HL-60 (cell line): ENCODE data around the gene EML2.

Experiments used
- DNase-seq, 2 experiments: peaks; one replicate each; pipeline ENCODE4 v3.0.0-alpha.2; 2010 to 2020; ENCODE audit warnings: low read depth in 1 of 2, low spot score in 1 of 2
- H3K27ac ChIP-seq: fragments of 250-450 bp; sonication (Bioruptor Pico); replicated peaks from 2 replicates; pipeline ENCODE4 v1.5.1; 2020; ENCODE audit warnings: mild to moderate bottlenecking, moderate library complexity
- H3K27me3 ChIP-seq: fragments of 250-450 bp; sonication (Bioruptor Pico); 2 replicates; pipeline ENCODE4 v1.5.1; 2021; ENCODE audit warnings: mild to moderate bottlenecking, moderate library complexity; ENCODE audit not compliant: insufficient read depth, poor library complexity, severe bottlenecking
- H3K4me3 ChIP-seq: replicated peaks from 2 replicates; pipeline ENCODE4 v1.5.1; 2011; ENCODE audit warnings: mild to moderate bottlenecking, control low read depth, low read length; ENCODE audit not compliant: insufficient read depth
- GABPA ChIP-seq: IDR thresholded peaks from 2 replicates; pipeline ENCODE4 v1.6.1; 2012; ENCODE audit warnings: low read depth
- POLR2AphosphoS5 ChIP-seq: IDR thresholded peaks from 2 replicates; pipeline ENCODE4 v1.6.1; 2012; ENCODE audit warnings: low read depth
- SPI1 ChIP-seq: IDR thresholded peaks from 2 replicates; pipeline ENCODE4 v1.6.1; 2012; ENCODE audit warnings: low read depth, mild to moderate bottlenecking, borderline replicate concordance
- TF ChIP-seq, protein P1 (sequence below): IDR thresholded peaks from 2 replicates; pipeline ENCODE4 v1.6.1; 2012; ENCODE audit warnings: low read depth; ENCODE audit not compliant: insufficient replicate concordance
- TF ChIP-seq, protein P2 (sequence below): IDR thresholded peaks from one replicate; pipeline ENCODE4 v1.5.1; 2011; ENCODE audit warnings: low read length, control low read depth, inconsistent platforms; ENCODE audit not compliant: insufficient read depth

EML2 gene

DNA sequence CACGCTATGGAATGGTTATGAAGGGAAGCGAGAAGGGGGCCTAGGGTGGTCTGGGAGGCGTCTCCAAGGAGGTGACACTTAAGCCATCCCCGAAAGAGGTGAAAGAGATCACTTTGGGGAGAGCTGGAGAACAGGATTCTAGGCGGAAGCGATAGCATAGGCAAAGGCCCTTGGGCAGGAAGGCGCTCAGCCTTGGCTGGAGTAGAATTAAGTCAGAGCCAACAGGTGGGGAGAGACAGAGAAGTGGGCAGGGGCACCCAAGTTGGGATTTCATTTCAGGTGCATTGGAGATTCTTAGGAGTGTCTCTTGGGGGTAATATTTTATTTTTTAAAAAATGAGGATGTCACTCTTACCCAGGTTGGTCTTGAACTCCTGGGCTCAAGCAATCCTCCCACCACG lies 42.9 kb upstream of the EML2 start:
- no peak for DNase-seq
- H3K27ac ChIP-seq: no peak overlapping the region
- H3K27me3 ChIP-seq: no peaks in the 10 kb centered on the region
- TF ChIP-seq SPI1 (no peak), GABPA (no peak), POLR2AphosphoS5 (no peak)
- TF ChIP-seq, protein P1, sequence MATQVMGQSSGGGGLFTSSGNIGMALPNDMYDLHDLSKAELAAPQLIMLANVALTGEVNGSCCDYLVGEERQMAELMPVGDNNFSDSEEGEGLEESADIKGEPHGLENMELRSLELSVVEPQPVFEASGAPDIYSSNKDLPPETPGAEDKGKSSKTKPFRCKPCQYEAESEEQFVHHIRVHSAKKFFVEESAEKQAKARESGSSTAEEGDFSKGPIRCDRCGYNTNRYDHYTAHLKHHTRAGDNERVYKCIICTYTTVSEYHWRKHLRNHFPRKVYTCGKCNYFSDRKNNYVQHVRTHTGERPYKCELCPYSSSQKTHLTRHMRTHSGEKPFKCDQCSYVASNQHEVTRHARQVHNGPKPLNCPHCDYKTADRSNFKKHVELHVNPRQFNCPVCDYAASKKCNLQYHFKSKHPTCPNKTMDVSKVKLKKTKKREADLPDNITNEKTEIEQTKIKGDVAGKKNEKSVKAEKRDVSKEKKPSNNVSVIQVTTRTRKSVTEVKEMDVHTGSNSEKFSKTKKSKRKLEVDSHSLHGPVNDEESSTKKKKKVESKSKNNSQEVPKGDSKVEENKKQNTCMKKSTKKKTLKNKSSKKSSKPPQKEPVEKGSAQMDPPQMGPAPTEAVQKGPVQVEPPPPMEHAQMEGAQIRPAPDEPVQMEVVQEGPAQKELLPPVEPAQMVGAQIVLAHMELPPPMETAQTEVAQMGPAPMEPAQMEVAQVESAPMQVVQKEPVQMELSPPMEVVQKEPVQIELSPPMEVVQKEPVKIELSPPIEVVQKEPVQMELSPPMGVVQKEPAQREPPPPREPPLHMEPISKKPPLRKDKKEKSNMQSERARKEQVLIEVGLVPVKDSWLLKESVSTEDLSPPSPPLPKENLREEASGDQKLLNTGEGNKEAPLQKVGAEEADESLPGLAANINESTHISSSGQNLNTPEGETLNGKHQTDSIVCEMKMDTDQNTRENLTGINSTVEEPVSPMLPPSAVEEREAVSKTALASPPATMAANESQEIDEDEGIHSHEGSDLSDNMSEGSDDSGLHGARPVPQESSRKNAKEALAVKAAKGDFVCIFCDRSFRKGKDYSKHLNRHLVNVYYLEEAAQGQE: no peak
- TF ChIP-seq, protein P2, sequence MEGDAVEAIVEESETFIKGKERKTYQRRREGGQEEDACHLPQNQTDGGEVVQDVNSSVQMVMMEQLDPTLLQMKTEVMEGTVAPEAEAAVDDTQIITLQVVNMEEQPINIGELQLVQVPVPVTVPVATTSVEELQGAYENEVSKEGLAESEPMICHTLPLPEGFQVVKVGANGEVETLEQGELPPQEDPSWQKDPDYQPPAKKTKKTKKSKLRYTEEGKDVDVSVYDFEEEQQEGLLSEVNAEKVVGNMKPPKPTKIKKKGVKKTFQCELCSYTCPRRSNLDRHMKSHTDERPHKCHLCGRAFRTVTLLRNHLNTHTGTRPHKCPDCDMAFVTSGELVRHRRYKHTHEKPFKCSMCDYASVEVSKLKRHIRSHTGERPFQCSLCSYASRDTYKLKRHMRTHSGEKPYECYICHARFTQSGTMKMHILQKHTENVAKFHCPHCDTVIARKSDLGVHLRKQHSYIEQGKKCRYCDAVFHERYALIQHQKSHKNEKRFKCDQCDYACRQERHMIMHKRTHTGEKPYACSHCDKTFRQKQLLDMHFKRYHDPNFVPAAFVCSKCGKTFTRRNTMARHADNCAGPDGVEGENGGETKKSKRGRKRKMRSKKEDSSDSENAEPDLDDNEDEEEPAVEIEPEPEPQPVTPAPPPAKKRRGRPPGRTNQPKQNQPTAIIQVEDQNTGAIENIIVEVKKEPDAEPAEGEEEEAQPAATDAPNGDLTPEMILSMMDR: no peak
- no peak overlapping the region for H3K4me3 ChIP-seq

DNA sequence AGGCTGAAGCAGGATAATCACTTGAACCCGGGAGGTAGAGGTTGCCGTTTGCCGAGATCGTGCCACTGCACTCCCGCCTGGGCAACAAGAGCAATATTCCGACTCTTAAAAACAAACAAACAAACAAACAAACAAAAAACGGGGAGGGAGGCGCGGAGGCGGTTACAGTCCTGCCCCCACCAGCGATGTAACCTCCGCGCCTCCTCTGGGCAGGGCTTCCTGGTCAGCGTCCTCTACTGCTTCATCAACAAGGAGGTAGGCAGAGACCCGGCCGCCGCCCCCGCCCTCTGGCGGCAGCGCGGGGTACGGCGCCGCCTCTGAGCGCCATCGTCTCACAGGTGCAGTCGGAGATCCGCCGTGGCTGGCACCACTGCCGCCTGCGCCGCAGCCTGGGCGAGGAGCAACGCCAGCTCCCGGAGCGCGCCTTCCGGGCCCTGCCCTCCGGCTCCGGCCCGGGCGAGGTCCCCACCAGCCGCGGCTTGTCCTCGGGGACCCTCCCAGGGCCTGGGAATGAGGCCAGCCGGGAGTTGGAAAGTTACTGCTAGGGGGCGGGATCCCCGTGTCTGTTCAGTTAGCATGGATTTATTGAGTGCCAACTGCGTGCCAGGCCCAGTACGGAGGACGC lies 42.3 kb upstream of the EML2 start:
- DNase-seq: peak; percentile 74 to 87
- no peak overlapping the region for H3K27ac ChIP-seq
- no peaks in the 10 kb centered on the region for H3K27me3 ChIP-seq
- TF ChIP-seq, protein P2: peak; percentile 91
- TF ChIP-seq, protein P1: no peak
- H3K4me3 ChIP-seq: peak overlapping the region; percentile 28

DNA sequence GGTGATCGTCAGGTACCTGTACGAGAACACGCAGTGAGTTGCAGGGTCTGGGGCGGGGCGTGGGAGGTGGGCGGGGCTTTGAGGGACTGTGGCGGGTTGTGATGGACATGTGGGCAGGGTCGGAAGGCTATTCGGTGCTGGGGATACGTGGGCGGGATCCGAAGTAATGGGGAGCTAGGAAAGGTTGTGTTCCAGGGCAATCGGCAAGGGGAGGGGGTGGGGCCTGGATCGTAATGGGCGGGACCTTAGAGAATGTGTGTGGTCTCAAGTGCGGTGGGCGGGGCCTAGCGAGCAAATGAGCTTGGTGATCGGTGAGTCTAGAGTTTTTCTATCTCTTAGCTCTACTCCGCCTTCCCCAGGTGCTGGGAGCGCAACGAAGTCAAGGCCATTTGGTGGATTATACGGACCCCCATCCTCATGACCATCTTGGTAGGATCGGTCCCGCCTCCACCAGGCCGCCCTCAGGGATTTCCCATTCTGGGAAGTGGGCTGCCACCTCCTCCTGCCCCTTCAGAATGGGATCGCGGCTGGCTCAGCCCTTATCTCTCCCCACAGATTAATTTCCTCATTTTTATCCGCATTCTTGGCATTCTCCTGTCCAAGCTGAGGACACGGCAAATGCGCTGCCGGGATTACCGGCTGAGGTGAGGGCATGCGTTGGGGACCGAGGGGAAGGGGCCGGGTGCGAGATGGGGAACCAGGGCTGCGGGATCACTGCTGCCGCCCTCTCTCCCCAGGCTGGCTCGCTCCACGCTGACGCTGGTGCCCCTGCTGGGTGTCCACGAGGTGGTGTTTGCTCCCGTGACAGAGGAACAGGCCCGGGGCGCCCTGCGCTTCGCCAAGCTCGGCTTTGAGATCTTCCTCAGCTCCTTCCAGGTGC lies 38.4 kb upstream of the EML2 start:
- peaks cover 5% of the 10 kb centered on the region for H3K27me3 ChIP-seq
- TF ChIP-seq POLR2AphosphoS5: no peak
- TF ChIP-seq, protein P1: no peak
- TF ChIP-seq SPI1: no peak
- TF ChIP-seq, protein P2: peak; percentile 51
- TF ChIP-seq GABPA: no peak
- no peak overlapping the region for H3K4me3 ChIP-seq
- peak in 1 of 2 experiments; percentile 75 for DNase-seq
- no peak overlapping the region for H3K27ac ChIP-seq
